ENCODE data around the gene SP100. TPM values are rescaled to one million over a fixed set of nuclear protein-coding genes. Genes with fewer than 3 reads are reported as not detected.

The SP100 gene
- total and polyA plus RNA-seq, 2 of the 13 experiments (the other 11 are each of a cell fraction or from before 2014, with no cell fraction given) = 12.6 to 16.5 TPM

DNA sequence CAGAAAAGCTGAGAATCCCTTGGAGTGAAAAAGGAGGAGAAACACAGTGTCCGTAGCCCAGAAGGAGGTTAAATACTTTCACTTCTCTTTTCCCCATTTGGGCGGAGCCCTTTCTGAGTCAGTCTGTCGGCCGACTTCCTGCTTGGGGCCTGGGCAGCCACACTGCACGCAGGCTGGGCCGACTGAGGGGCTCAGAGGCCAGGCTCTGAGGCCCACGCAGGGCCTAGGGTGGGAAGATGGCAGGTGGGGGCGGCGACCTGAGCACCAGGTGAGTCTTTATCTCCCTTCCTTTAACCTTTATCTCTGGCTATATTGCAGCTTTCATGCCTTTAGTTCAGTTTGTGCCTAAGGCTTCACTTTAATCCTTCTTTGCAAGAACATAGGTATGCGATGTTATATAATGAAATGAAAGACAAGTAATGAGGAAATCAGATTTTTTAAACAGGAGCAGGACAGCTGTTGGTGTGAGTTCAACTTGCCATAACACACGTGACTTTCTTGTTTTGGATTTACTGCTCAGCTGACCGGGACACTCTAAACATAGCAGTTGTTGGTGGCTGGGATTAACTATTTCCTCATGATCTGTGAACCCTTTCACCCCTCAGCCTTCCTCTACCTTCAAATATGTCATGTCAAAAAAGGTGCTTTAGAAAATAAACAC is at the start of gene SP100 (continued):
- TF ChIP-seq, protein P1, sequence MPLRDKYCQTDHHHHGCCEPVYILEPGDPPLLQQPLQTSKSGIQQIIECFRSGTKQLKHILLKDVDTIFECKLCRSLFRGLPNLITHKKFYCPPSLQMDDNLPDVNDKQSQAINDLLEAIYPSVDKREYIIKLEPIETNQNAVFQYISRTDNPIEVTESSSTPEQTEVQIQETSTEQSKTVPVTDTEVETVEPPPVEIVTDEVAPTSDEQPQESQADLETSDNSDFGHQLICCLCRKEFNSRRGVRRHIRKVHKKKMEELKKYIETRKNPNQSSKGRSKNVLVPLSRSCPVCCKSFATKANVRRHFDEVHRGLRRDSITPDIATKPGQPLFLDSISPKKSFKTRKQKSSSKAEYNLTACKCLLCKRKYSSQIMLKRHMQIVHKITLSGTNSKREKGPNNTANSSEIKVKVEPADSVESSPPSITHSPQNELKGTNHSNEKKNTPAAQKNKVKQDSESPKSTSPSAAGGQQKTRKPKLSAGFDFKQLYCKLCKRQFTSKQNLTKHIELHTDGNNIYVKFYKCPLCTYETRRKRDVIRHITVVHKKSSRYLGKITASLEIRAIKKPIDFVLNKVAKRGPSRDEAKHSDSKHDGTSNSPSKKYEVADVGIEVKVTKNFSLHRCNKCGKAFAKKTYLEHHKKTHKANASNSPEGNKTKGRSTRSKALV (CRISPR knock-in tag; IDR thresholded peaks at IDR 0.05) = 0 out of 2 replicates have a peak, but pooled peaks have one; percentile 42
- peak; percentile 78 for TF ChIP-seq FOXC1 (CRISPR knock-in tag; IDR thresholded peaks at IDR 0.05; ENCODE audit: borderline replicate concordance)
- TF ChIP-seq NCOR1 (IDR thresholded peaks at IDR 0.05; ENCODE audit: borderline replicate concordance, low read length) = 0 out of 2 replicates have a peak, but pooled peaks have one; percentile 14
- TF ChIP-seq MXD3 (CRISPR knock-in tag; IDR thresholded peaks at IDR 0.05) = peak; percentile 69; the same call in 1 of the 2 replicates
- TF ChIP-seq, protein P2, sequence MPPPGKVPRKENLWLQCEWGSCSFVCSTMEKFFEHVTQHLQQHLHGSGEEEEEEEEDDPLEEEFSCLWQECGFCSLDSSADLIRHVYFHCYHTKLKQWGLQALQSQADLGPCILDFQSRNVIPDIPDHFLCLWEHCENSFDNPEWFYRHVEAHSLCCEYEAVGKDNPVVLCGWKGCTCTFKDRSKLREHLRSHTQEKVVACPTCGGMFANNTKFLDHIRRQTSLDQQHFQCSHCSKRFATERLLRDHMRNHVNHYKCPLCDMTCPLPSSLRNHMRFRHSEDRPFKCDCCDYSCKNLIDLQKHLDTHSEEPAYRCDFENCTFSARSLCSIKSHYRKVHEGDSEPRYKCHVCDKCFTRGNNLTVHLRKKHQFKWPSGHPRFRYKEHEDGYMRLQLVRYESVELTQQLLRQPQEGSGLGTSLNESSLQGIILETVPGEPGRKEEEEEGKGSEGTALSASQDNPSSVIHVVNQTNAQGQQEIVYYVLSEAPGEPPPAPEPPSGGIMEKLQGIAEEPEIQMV (CRISPR knock-in tag; IDR thresholded peaks at IDR 0.05; ENCODE audit: low read depth) = no peak
- no peak for TF ChIP-seq IKZF1 (IDR thresholded peaks at IDR 0.05)
- TF ChIP-seq JUND (CRISPR knock-in tag; IDR thresholded peaks at IDR 0.05) = no peak
- TF ChIP-seq PRPF4 (IDR thresholded peaks at IDR 0.05; ENCODE audit: low read depth, low read length, poor library complexity, severe bottlenecking) = no peak
- TF ChIP-seq ZNF44 (CRISPR knock-in tag; IDR thresholded peaks at IDR 0.05) = no peak
- no peak for TF ChIP-seq ELK4 (CRISPR knock-in tag; IDR thresholded peaks at IDR 0.05; ENCODE audit: borderline replicate concordance)
- TF ChIP-seq ETS1 (CRISPR knock-in tag; IDR thresholded peaks at IDR 0.05) = no peak
- no peak; the same call in 1 of the 2 replicates for TF ChIP-seq TGIF2 (CRISPR knock-in tag; IDR thresholded peaks at IDR 0.05)
- TF ChIP-seq CEBPZ (IDR thresholded peaks at IDR 0.05; ENCODE audit: low read length) = no peak
- no peak for TF ChIP-seq TRIM24 (CRISPR knock-in tag; IDR thresholded peaks at IDR 0.05)
- 0 out of 2 replicates have a peak, but pooled peaks have one; percentile 55 for TF ChIP-seq ZNF644 (CRISPR knock-in tag; IDR thresholded peaks at IDR 0.05; ENCODE audit: low read depth)
- TF ChIP-seq, protein P3, sequence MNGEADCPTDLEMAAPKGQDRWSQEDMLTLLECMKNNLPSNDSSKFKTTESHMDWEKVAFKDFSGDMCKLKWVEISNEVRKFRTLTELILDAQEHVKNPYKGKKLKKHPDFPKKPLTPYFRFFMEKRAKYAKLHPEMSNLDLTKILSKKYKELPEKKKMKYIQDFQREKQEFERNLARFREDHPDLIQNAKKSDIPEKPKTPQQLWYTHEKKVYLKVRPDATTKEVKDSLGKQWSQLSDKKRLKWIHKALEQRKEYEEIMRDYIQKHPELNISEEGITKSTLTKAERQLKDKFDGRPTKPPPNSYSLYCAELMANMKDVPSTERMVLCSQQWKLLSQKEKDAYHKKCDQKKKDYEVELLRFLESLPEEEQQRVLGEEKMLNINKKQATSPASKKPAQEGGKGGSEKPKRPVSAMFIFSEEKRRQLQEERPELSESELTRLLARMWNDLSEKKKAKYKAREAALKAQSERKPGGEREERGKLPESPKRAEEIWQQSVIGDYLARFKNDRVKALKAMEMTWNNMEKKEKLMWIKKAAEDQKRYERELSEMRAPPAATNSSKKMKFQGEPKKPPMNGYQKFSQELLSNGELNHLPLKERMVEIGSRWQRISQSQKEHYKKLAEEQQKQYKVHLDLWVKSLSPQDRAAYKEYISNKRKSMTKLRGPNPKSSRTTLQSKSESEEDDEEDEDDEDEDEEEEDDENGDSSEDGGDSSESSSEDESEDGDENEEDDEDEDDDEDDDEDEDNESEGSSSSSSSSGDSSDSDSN (CRISPR knock-in tag; IDR thresholded peaks at IDR 0.05) = peak; percentile 87

All from HepG2 (cell line).